GM12878 (cell line): Measurements from ENCODE around the gene CD38. TPM values are rescaled to one million over a fixed set of nuclear protein-coding genes. Genes with fewer than 3 reads are reported as not detected.

Experiments
- ATAC-seq: fragments of 200-7000 bp; cut with Tn5 transposase; 3 replicates; pipeline ENCODE4 v1.9.1; 2020; ENCODE audit warnings: mild to moderate bottlenecking, moderate library complexity
- BruUV-seq: library from RNA; stranded (reverse); fragments of 400-500 nt; replicated peaks from 2 replicates; lab custom pipeline; 2021; lab: Mats Ljungman, UMichigan
- CTCF ChIA-PET: fragments of 300-600 bp; sonication (Branson Sonifier 250); formaldehyde crosslinking; extraction: SDS; loops from one replicate; lab custom pipeline; 2021; ENCODE audit warnings: inconsistent platforms; lab: Yijun Ruan, JAX
- POLR2A ChIA-PET: fragments of 350-600 bp; formaldehyde crosslinking; extraction: SDS; loops from one replicate; lab custom pipeline; 2021; ENCODE audit warnings: inconsistent platforms; lab: Charles Lee
- RAD21 ChIA-PET: fragments of 300-600 bp; sonication (Branson Sonifier 250); formaldehyde crosslinking; loops from one replicate; lab custom pipeline; 2023; ENCODE audit warnings: antibody characterized with exemption; ENCODE audit not compliant: unreplicated experiment; lab: Charles Lee
- SMC1A ChIA-PET: fragments of 300-600 bp; sonication (Branson Sonifier 250); formaldehyde crosslinking; loops from one replicate; lab custom pipeline; 2023; ENCODE audit not compliant: unreplicated experiment, uncharacterized antibody; lab: Charles Lee
- DNase-seq: peaks from one replicate; pipeline ENCODE4 v3.0.0-alpha.2; 2011; ENCODE audit warnings: low read depth, low spot score
- FAIRE-seq: peaks from 3 replicates; lab custom pipeline; 2011; peaks lifted over from hg19 to GRCh38; lab: Jason Lieb, UNC
- H2AFZ ChIP-seq: 2 replicates; pipeline ENCODE4 v1.6.0; 2011; ENCODE audit warnings: low read depth, low read length, control low read depth; ENCODE audit not compliant: control insufficient read depth
- H3K27ac ChIP-seq: 2 replicates; pipeline ENCODE4 v1.5.1; 2011; ENCODE audit warnings: control low read depth; ENCODE audit not compliant: control insufficient read depth, insufficient read depth
- H3K27me3 ChIP-seq, 2 experiments: replicated peaks in 1 of 2; 2 replicates each; pipeline versions ENCODE4 v1.6.0 to v1.6.1; 2011; ENCODE audit warnings: low read length in 1 of 2; ENCODE audit not compliant: control insufficient read depth in 2 of 2, insufficient read depth in 2 of 2
- H3K36me3 ChIP-seq, 2 experiments: 2 replicates each; pipeline ENCODE4 v1.5.1; 2011; ENCODE audit warnings: low read length in 1 of 2; ENCODE audit not compliant: control insufficient read depth in 2 of 2, insufficient read depth in 2 of 2
- H3K4me1 ChIP-seq: 2 replicates; pipeline ENCODE4 v1.6.1; 2011; ENCODE audit warnings: mild to moderate bottlenecking, low read length, moderate library complexity, mixed read lengths; ENCODE audit not compliant: control insufficient read depth, insufficient read depth
- H3K4me2 ChIP-seq: 2 replicates; pipeline ENCODE4 v1.6.0; 2011; ENCODE audit warnings: control low read depth; ENCODE audit not compliant: control insufficient read depth, insufficient read depth
- H3K4me3 ChIP-seq: fragments of 200-600 bp; sonication (generic); 2 replicates; pipeline ENCODE4 v1.5.1; 2016
- H3K79me2 ChIP-seq: 2 replicates; pipeline ENCODE4 v1.6.0; 2011; ENCODE audit warnings: low read length; ENCODE audit not compliant: control insufficient read depth, insufficient read depth
- H3K9ac ChIP-seq: 2 replicates; pipeline ENCODE4 v1.8.0; 2011; ENCODE audit warnings: low read length, control low read depth, mixed read lengths; ENCODE audit not compliant: control insufficient read depth, insufficient read depth
- H3K9me3 ChIP-seq: replicated peaks from 3 replicates; pipeline ENCODE4 v1.5.1; 2011; ENCODE audit warnings: mild to moderate bottlenecking, low read length; ENCODE audit not compliant: control insufficient read depth, insufficient read depth
- H4K20me1 ChIP-seq: 2 replicates; pipeline ENCODE4 v1.6.0; 2011; ENCODE audit not compliant: control insufficient read depth, insufficient read depth
- ASH2L ChIP-seq: fragments of 300-600, 200-600 bp; sonication (generic); IDR thresholded peaks from 2 replicates; pipeline ENCODE4 v1.6.1; 2017; ENCODE audit warnings: low read depth, mild to moderate bottlenecking, borderline replicate concordance
- FOXM1 ChIP-seq: IDR thresholded peaks from 2 replicates; pipeline ENCODE4 v1.6.1; 2012; ENCODE audit warnings: low read depth, mild to moderate bottlenecking, inconsistent platforms, low read length, moderate library complexity
- MEF2B ChIP-seq: fragments of 450-650 bp; IDR thresholded peaks from 2 replicates; pipeline ENCODE4 v1.6.1; 2018; ENCODE audit warnings: mild to moderate bottlenecking, moderate library complexity; ENCODE audit not compliant: partially characterized antibody, poor library complexity, severe bottlenecking
- MYC ChIP-seq: IDR thresholded peaks from 2 replicates; pipeline ENCODE4 v1.6.1; 2011; ENCODE audit warnings: mild to moderate bottlenecking, low read length, moderate library complexity, inconsistent platforms; ENCODE audit not compliant: insufficient read depth, insufficient replicate concordance, insufficient read length, severe bottlenecking
- PKNOX1 ChIP-seq: fragments of 450-650 bp; IDR thresholded peaks from 2 replicates; pipeline ENCODE4 v1.6.1; 2016; ENCODE audit warnings: mild to moderate bottlenecking
- POLR2AphosphoS2 ChIP-seq: IDR thresholded peaks from 2 replicates; pipeline ENCODE4 v1.6.1; 2011; ENCODE audit warnings: low read depth, mild to moderate bottlenecking, low read length, improper control_type of control experiment, moderate library complexity
- POU2F2 ChIP-seq: IDR thresholded peaks from 3 replicates; pipeline ENCODE4 v1.6.1; 2011; ENCODE audit warnings: low read depth, mild to moderate bottlenecking, low read length, borderline replicate concordance
- RAD51 ChIP-seq: fragments of 450-650 bp; IDR thresholded peaks from 2 replicates; pipeline ENCODE4 v1.6.1; 2016; ENCODE audit warnings: moderate library complexity, mild to moderate bottlenecking, inconsistent platforms
- RUNX3 ChIP-seq: IDR thresholded peaks from 2 replicates; pipeline ENCODE4 v1.6.1; 2012; ENCODE audit warnings: low read length, inconsistent platforms
- SMAD5 ChIP-seq: IDR thresholded peaks from 2 replicates; pipeline ENCODE4 v1.6.1; 2016; ENCODE audit warnings: antibody characterized with exemption, low read depth
- TARDBP ChIP-seq: IDR thresholded peaks from 2 replicates; pipeline ENCODE4 v1.6.1; 2016; ENCODE audit warnings: borderline replicate concordance
- ZBTB11 ChIP-seq: fragments of 450-650 bp; formaldehyde crosslinking; IDR thresholded peaks from 2 replicates; pipeline ENCODE4 v1.5.0; 2022; ENCODE audit warnings: mild to moderate bottlenecking, missing genetic modification characterization
- ZNF274 ChIP-seq: IDR thresholded peaks from one replicate; pipeline ENCODE4 v1.8.0; 2011; ENCODE audit not compliant: insufficient read length, insufficient read depth
- ZNF687 ChIP-seq: fragments of 450-650 bp; IDR thresholded peaks from 2 replicates; pipeline ENCODE4 v1.6.1; 2017; ENCODE audit warnings: mild to moderate bottlenecking, moderate library complexity
- WGBS: methylation state at CpG from one replicate; pipeline ENCODE4 v1.1.6; 2016; ENCODE audit warnings: low lambda C conversion rate; ENCODE audit not compliant: insufficient replicate concordance, insufficient coverage; ENCODE audit errors: missing lambda C conversion rate; 5-methylcytosine and 5-hydroxymethylcytosine counted together
- in situ Hi-C: fragments of 300-500 bp; cut with MboI; formaldehyde crosslinking; loops from 9 replicates; pipeline ENCODE4 v1.14.3; 2018; ENCODE audit warnings: mixed read lengths
- intact Hi-C: fragments of 100-400 bp; cut with micrococcal nuclease; formaldehyde crosslinking; loops from one replicate; pipeline ENCODE4 v1.14.2; 2022; ENCODE audit not compliant: unreplicated experiment
- polyA plus RNA-seq, 11 experiments: library from polyadenylated mRNA; depleted of rRNA in 4 of 11; unstranded in 6 of 11; stranded (reverse) in 5 of 11; fragments of >200 nt; fragmentation: Nextera tagmentation in 4 of 11; fragmentation: Illumina TruSeq in 1 of 11; extraction: Ambion mirVana in 4 of 11; extraction: Trizol in 1 of 11; gene quantifications; 1 replicate in 1 of 11; 2 replicates in 10 of 11; pipeline versions ENCODE4 v1.2.1 to v1.2.3, GENCODE V29; 2011 to 2016; ENCODE audit warnings: inconsistent platforms in 2 of 11, missing spikeins in 2 of 11, low read depth in 1 of 11
- total RNA-seq, 4 experiments: library from RNA; depleted of rRNA in 3 of 4; stranded (reverse); fragments of >200 nt in 3 of 4; fragmentation: Illumina TruSeq in 1 of 4; extraction: Trizol in 1 of 4; gene quantifications; 2 replicates each; pipeline versions ENCODE4 v1.2.1 to v1.2.3, GENCODE V29; 2013 to 2021

The CD38 gene
- total and polyA plus RNA-seq, 10 of the 15 experiments (the other 5 are each of a cell fraction or from before 2014, with no cell fraction given): 3.5 to 39.8 (median 12.7) TPM

- TF ChIP-seq ASH2L (no peak), MYC (no peak), POLR2AphosphoS2 (no peak)
These were observed 99.9 kb downstream of the CD38 start (continued) for GRCh38 chr4:15878011-15878410.

GRCh38 chr4:15881820-15882219, 103.7 kb downstream of the CD38 start:
- no peak for ATAC-seq
- no peak for TF ChIP-seq SMAD5
- TF ChIP-seq FOXM1: no peak
- no peak for TF ChIP-seq TARDBP
- TF ChIP-seq RAD51: no peak
- no peak for TF ChIP-seq POU2F2
- TF ChIP-seq ZBTB11 (CRISPR knock-in tag): no peak
- TF ChIP-seq ZNF687: no peak
- TF ChIP-seq RUNX3: no peak
- TF ChIP-seq PKNOX1: no peak
- TF ChIP-seq MEF2B: no peak
- TF ChIP-seq ZNF274: no peak

More at GRCh38 chr4:15881820-15882219, 103.7 kb downstream of the CD38 start:
- Histone ChIP-seq H3K4me1 (no peaks in the 10 kb centered on the region), H4K20me1 (no peaks in the 10 kb centered on the region), H2AFZ (no peak overlapping the region), H3K79me2 (no peaks in the 10 kb centered on the region), H3K4me2 (no peak overlapping the region), H3K36me3 (no peaks in the 10 kb centered on the region), H3K27me3 (no peaks in the 10 kb centered on the region), H3K9me3 (no peaks in the 10 kb centered on the region; the same call in 2 of the 3 replicates), H3K9ac (no peak overlapping the region), H3K4me3 (no peak overlapping the region), H3K27ac (no peak overlapping the region)
- POLR2A ChIA-PET: interaction anchor here (0.8 kb wide), 1 partner anchor 76 kb away, joined by 4 read pairs; no protein-coding TSS in a partner anchor
- DNase-seq: no peak
- CTCF ChIA-PET: interaction anchor here (0.7 to 8.9 kb wide), 35 partner anchors 8 to 1789 kb away, joined by 3 to 194 read pairs (median 8); no protein-coding TSS in a partner anchor
- no TSS peak for BruUV-seq
- RAD21 ChIA-PET: interaction anchor here (0.8 to 6.7 kb wide), 16 partner anchors 9 to 383 kb away, joined by 3 to 142 read pairs (median 7); partner anchors contain the start of gene FGFBP2
- SMC1A ChIA-PET: interaction anchor here (0.7 to 8.9 kb wide), 29 partner anchors 9 to 383 kb away, joined by 3 to 179 read pairs (median 7); no protein-coding TSS in a partner anchor
- 13% methylated on average over 3 of the region's 3 CpGs for WGBS
- in situ Hi-C loops: loop anchor here (5.0 to 10.0 kb wide), 2 partner anchors 73 to 75 kb away; no protein-coding TSS in a partner anchor
- FAIRE-seq: no peak
- intact Hi-C loops: loop anchor here (1.0 to 2.0 kb wide), 5 partner anchors 74 to 403 kb away; no protein-coding TSS in a partner anchor
